ENCODE data around the gene SMPD1. TPM values are rescaled to one million over a fixed set of nuclear protein-coding genes. Genes with fewer than 3 reads are reported as not detected.

Gene SMPD1
- total and polyA plus RNA-seq, 2 of the 4 experiments (the other 2 are of a cell fraction): 19.5 to 108 TPM

GRCh38 chr11:6371825-6372224 lies 18.4 kb upstream of the SMPD1 start:
- Histone ChIP-seq H3K36me3 (ENCODE audit: control insufficient read depth, insufficient read depth, low read length) (no peaks in the 10 kb centered on the region), H3K9me3 (ENCODE audit: control insufficient read depth, insufficient read depth, low read length) (no peaks in the 10 kb centered on the region), H3K23ac (ENCODE audit: low read depth, low read length) (no peak overlapping the region; the same call in 1 of the 2 replicates), H2AFZ (replicated peaks; ENCODE audit: low read length, poor library complexity) (no peak overlapping the region), H3K18ac (ENCODE audit: low read depth, low read length) (no peak overlapping the region), H3K9ac (ENCODE audit: low read depth, low read length) (no peak overlapping the region), H3K27ac (ENCODE audit: insufficient read depth, low read length) (no peak overlapping the region), H3K79me1 (ENCODE audit: low read depth in 1 of 2, low read length in 2 of 2) (no peaks in the 10 kb centered on the region), H3K9me1 (ENCODE audit: insufficient read depth, low read length) (no peaks in the 10 kb centered on the region), H3K4ac (ENCODE audit: low read depth, low read length) (no peak overlapping the region), H2BK5ac (ENCODE audit: low read depth, low read length, poor library complexity, severe bottlenecking) (no peak overlapping the region), H2AK5ac (ENCODE audit: low read depth, low read length) (no peak overlapping the region), H4K20me1 (ENCODE audit: insufficient read depth, low read length) (no peaks in the 10 kb centered on the region), H3K56ac (ENCODE audit: extremely low read depth, insufficient read depth, low read length) (no peak overlapping the region), H3K27me3 (ENCODE audit: control insufficient read depth, insufficient read depth, low read length) (peaks cover 2% of the 10 kb centered on the region), H2BK120ac (ENCODE audit: low read depth, low read length) (no peak overlapping the region), H3K4me2 (ENCODE audit: low read depth, low read length) (no peak overlapping the region), H3K14ac (replicated peaks; ENCODE audit: low read depth, low read length) (no peak overlapping the region), H4K91ac (ENCODE audit: insufficient read depth, low read depth, low read length) (no peak overlapping the region), H2AK9ac (replicated peaks; ENCODE audit: low read depth, low read length, poor library complexity) (no peak overlapping the region), H4K8ac (ENCODE audit: low read depth in 2 of 2, low read length in 2 of 2) (no peak overlapping the region), H2BK15ac (ENCODE audit: low read depth, low read length) (no peak overlapping the region), H4K5ac (ENCODE audit: low read depth, low read length) (no peak overlapping the region), H3K4me3 (ENCODE audit: insufficient read depth, low read depth, low read length) (no peak overlapping the region), H2BK20ac (ENCODE audit: low read depth, low read length) (no peak overlapping the region), H3K4me1 (ENCODE audit: control insufficient read depth, insufficient read depth, low read length) (no peaks in the 10 kb centered on the region)
- ATAC-seq (ENCODE audit: low read depth) (no peak), DNase-seq (no peak)
- POLR2A ChIA-PET (ENCODE audit: unreplicated experiment): no interaction called here
- dilution Hi-C loops (cut with HindIII; ENCODE audit: low sequenced_read_pairs, unreplicated experiment): no loop called here
- intact Hi-C loops (cut with micrococcal nuclease): no loop called here
- TF ChIP-seq MXI1 (IDR thresholded peaks at IDR 0.05; ENCODE audit: borderline replicate concordance, low read depth, low read length): no peak
- no TSS peak for BruUV-seq (replicated peaks)
- WGBS, 2 experiments (ENCODE audit: extremely low coverage in 2 of 2, insufficient read length in 1 of 2): 93% methylated on average over 2 of the region's 6 CpGs; no CpG with 5 or more reads in 1 of the 2 experiments
- CTCF ChIA-PET: interaction anchor here (0.6 kb wide), 1 partner anchor 26 kb away, joined by 3 read pairs; no protein-coding TSS in a partner anchor
- in situ Hi-C loops (cut with MboI; ENCODE audit: low sequenced_read_pairs): loop anchor here (25.0 kb wide), 1 partner anchor 685 kb away; the partner anchor contains the start of genes TRIM22 and TRIM5
